ENCODE results near the gene LRCH3.
A peak's percentile ranks its signal among the peaks of the same experiment; 100 is the strongest.

LRCH3 gene

GRCh38 chr3:197841789-197842188, 50.7 kb downstream of the LRCH3 start:
- H3K4me3 ChIP-seq (replicated peaks in 1 of 2; ENCODE audit: low read depth in 2 of 2, low read length in 2 of 2) = no peak overlapping the region
- no peak for TF ChIP-seq CTCF (IDR thresholded peaks at IDR 0.05; ENCODE audit: low read depth, low read length)
- DNase-seq (ENCODE audit: low read depth in 2 of 2) = no peak

- TF ChIP-seq CTCF (IDR thresholded peaks at IDR 0.05; ENCODE audit: low read depth, low read length) = no peak
- DNase-seq (ENCODE audit: low read depth in 2 of 2) = no peak
- H3K4me3 ChIP-seq (replicated peaks in 1 of 2; ENCODE audit: low read depth in 2 of 2, low read length in 2 of 2) = no peak overlapping the region
These were observed 55.4 kb downstream of the LRCH3 start for GRCh38 chr3:197846491-197846890.

GRCh38 chr3:197847866-197848401, 56.9 kb downstream of the LRCH3 start:
- DNase-seq (ENCODE audit: low read depth in 2 of 2) = no peak
- no peak for TF ChIP-seq CTCF (IDR thresholded peaks at IDR 0.05; ENCODE audit: low read depth, low read length)
- no peak overlapping the region for H3K4me3 ChIP-seq (replicated peaks in 1 of 2; ENCODE audit: low read depth in 2 of 2, low read length in 2 of 2)

- DNase-seq (ENCODE audit: low read depth in 2 of 2) = peak; percentile 76 to 93
- TF ChIP-seq CTCF (IDR thresholded peaks at IDR 0.05; ENCODE audit: low read depth, low read length) = no peak
- H3K4me3 ChIP-seq (replicated peaks in 1 of 2; ENCODE audit: low read depth in 2 of 2, low read length in 2 of 2) = no peak overlapping the region
These were observed 63.7 kb downstream of the LRCH3 start for GRCh38 chr3:197854596-197855343.

GRCh38 chr3:197855571-197855970, 64.5 kb downstream of the LRCH3 start:
- TF ChIP-seq CTCF (IDR thresholded peaks at IDR 0.05; ENCODE audit: low read depth, low read length) = no peak
- DNase-seq (ENCODE audit: low read depth in 2 of 2) = no peak
- no peak overlapping the region for H3K4me3 ChIP-seq (replicated peaks in 1 of 2; ENCODE audit: low read depth in 2 of 2, low read length in 2 of 2)

GRCh38 chr3:197856199-197856816, 65.3 kb downstream of the LRCH3 start:
- no peak for DNase-seq (ENCODE audit: low read depth in 2 of 2)
- no peak for TF ChIP-seq CTCF (IDR thresholded peaks at IDR 0.05; ENCODE audit: low read depth, low read length)
- H3K4me3 ChIP-seq (replicated peaks in 1 of 2; ENCODE audit: low read depth in 2 of 2, low read length in 2 of 2) = no peak overlapping the region

All from cardiac fibroblast (primary cell).